Aorta (tissue), 5 donors: ENCODE data around the gene STK39. TPM values are rescaled to one million over a fixed set of nuclear protein-coding genes. Genes with fewer than 3 reads are reported as not detected.

Experiments used
- ATAC-seq: fragments of 200-7000 bp; cut with Tn5 transposase; one replicate; pipeline ENCODE4 v1.9.1; 2022; ENCODE audit warnings: moderate library complexity; ENCODE audit not compliant: low FRiP score
- DNase-seq, 2 donors: peaks; one replicate each; pipeline ENCODE4 v3.0.0-alpha.2; 2020
- H3K27ac ChIP-seq, 2 donors: one replicate each; pipeline ENCODE4 v1.5.1; 2013; ENCODE audit warnings: low read length in 2 of 2, mild to moderate bottlenecking in 2 of 2, moderate library complexity in 2 of 2, control low read depth in 1 of 2, inconsistent platforms in 1 of 2, low read depth in 1 of 2
- H3K27me3 ChIP-seq, 2 donors: one replicate each; pipeline ENCODE4 v1.6.1; 2013; ENCODE audit warnings: control low read depth in 1 of 2, low read length in 1 of 2, mild to moderate bottlenecking in 1 of 2, moderate library complexity in 1 of 2; ENCODE audit not compliant: insufficient read depth in 2 of 2, control insufficient read depth in 1 of 2
- H3K36me3 ChIP-seq, 2 donors: one replicate each; pipeline ENCODE4 v1.6.1; 2013; ENCODE audit warnings: control low read depth in 1 of 2, low read length in 1 of 2, mild to moderate bottlenecking in 1 of 2; ENCODE audit not compliant: insufficient read depth in 2 of 2, control insufficient read depth in 1 of 2
- H3K4me1 ChIP-seq, 2 donors: one replicate each; pipeline ENCODE4 v1.6.1; 2013; ENCODE audit warnings: low read length in 2 of 2, control low read depth in 1 of 2, mild to moderate bottlenecking in 1 of 2, moderate library complexity in 1 of 2; ENCODE audit not compliant: insufficient read depth in 2 of 2, control insufficient read depth in 1 of 2
- H3K4me3 ChIP-seq, 2 donors: one replicate each; pipeline ENCODE4 v1.5.1; 2013; ENCODE audit warnings: low read length in 2 of 2, control low read depth in 1 of 2, mild to moderate bottlenecking in 1 of 2
- H3K9me3 ChIP-seq: one replicate; pipeline ENCODE4 v1.6.1; 2013; ENCODE audit warnings: mild to moderate bottlenecking, low read length; ENCODE audit not compliant: control insufficient read depth
- WGBS, 2 donors: extraction: QIAGEN DNeasy Blood & Tissue Kit; methylation state at CpG; one replicate each; pipeline ENCODE4 v1.1.7; 2013; 5-methylcytosine and 5-hydroxymethylcytosine counted together
- intact Hi-C, 2 donors: fragments of 100-400 bp; cut with DNase I; formaldehyde crosslinking; loops; one replicate each; pipeline versions ENCODE4 v1.14.2 to v1.15.0; 2022
- polyA plus RNA-seq, 2 donors: library from polyadenylated mRNA; stranded (reverse); fragments of 200-250 nt; gene quantifications; one replicate each; pipeline ENCODE4 v1.2.3, GENCODE V29; 2013
- total RNA-seq, 2 donors: library from RNA; stranded (reverse); fragmentation: NEBNext Ultra II Directional; extraction: Animal tissue kit (Norgen Biotek cat#: 25700); gene quantifications; one replicate each; pipeline ENCODE4 v1.2.1, GENCODE V29; 2021
- donor health status: healthy with polysubstance abuse.
- donor health status: Bipolar disorder and iron deficiency.
- donor health status: DM: no; HTN: no; CAD: no.
- donor health status: DM: no; HTN: no; CAD: no.
- donor health status: DM: yes; HTN: yes; CAD: no.

Gene STK39
- total and polyA plus RNA-seq, 4 donors: 7.1 to 17.7 (median 14.4) TPM

DNA sequence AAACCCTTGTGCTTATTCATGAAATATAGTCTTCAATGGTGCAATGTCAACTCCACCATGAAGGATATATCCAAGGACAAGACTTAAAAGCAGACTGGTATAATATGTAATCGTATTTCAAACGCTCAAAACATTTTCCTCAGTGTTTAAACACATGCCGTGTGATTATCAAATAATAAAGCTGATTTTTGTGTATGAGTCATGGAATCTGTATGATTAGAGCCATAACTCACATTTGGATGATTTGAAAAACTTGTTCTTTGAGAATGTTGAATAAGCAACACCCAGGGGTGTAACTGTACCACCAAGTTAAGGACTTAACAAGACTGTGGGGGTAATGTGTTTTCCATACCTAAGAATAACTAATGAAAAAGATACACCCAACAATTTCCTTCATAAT, 215.3 kb downstream of the STK39 start:
- H3K27ac ChIP-seq: no peak overlapping the region
- no peaks in the 10 kb centered on the region for H3K9me3 ChIP-seq
- H3K27me3 ChIP-seq: no peaks in the 10 kb centered on the region
- intact Hi-C loops: no loop called here
- DNase-seq: no peak
- no peak overlapping the region for H3K4me3 ChIP-seq
- WGBS, 2 donors: 76 to 86% methylated on average over 3 of the region's 3 CpGs
- peaks cover 0 to 5% of the 10 kb centered on the region in 2 donors for H3K4me1 ChIP-seq
- peaks cover 0 to 2% of the 10 kb centered on the region in 2 donors for H3K36me3 ChIP-seq
- ATAC-seq: no peak

DNA sequence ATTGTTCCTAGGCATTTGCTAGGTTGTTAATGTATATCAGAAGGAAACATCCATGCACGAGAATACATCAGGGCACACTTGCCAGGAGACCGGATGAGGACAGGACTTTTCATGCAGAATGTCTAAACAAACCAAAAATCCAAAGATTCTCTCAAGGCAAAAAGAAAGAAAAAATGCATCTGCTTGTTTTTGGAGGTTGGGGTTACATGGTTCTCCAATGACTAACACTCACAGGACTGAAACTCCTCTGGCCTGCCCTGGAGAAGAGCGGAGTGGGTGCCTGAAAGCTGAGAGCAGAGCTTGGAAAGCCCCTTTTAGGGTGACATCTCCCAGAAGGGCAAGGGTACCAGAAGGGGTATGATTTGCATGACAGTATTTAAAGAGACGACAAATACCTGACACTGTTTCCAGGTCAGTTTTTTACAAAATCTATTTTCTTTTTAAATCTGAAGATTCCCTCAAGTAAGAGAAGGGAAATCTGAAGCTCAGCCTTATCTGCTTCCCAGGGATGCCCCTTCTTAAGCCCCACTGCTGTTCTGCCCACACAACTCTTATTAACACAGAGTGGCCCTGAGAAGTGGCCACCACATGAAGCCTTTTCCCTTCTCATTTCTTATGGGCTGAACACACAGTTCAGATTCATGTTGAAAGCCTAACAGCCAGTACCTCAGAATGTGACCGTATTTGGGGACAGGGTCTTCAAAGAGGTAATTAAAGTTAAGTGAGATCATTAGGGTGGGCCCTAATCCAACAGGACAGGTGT, 216.4 kb downstream of the STK39 start:
- ATAC-seq: no peak
- Histone ChIP-seq H3K27me3 (no peaks in the 10 kb centered on the region), H3K27ac (peak overlapping the region in 1 of 2 donors; percentile 44), H3K4me1 (peaks cover 0 to 5% of the 10 kb centered on the region in 2 donors), H3K4me3 (no peak overlapping the region), H3K36me3 (peaks cover 0 to 2% of the 10 kb centered on the region in 2 donors), H3K9me3 (no peaks in the 10 kb centered on the region)
- intact Hi-C loops: no loop called here
- DNase-seq: no peak
- 66 to 67% methylated on average over 5 of the region's 5 CpGs for WGBS, 2 donors

DNA sequence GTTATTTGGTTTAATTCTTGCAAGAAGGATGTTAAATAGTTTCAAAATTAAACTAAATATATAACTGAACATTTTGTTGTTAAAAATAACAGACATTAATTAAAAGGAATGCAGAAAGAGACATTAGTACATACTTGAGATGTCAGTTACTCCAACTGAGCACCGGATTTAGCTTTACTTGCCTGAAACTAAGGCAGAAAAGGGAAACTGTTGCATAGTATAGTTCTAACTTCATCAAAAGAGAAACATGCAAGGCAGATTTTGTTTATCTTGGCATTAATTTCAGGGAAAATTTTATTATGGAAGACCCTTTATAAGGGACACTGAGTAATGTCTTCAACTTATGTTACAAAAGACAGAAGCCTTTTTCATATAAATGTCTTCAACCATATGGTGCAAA, 218.3 kb downstream of the STK39 start:
- Histone ChIP-seq H3K9me3 (no peaks in the 10 kb centered on the region), H3K36me3 (peaks cover 0 to 4% of the 10 kb centered on the region in 2 donors), H3K27ac (no peak overlapping the region), H3K4me1 (peaks cover 0 to 5% of the 10 kb centered on the region in 2 donors), H3K4me3 (no peak overlapping the region), H3K27me3 (no peaks in the 10 kb centered on the region)
- DNase-seq (no peak), ATAC-seq (no peak)
- WGBS, 2 donors: 3 to 12% methylated on average over 1 of the region's 1 CpG
- intact Hi-C loops: no loop called here

DNA sequence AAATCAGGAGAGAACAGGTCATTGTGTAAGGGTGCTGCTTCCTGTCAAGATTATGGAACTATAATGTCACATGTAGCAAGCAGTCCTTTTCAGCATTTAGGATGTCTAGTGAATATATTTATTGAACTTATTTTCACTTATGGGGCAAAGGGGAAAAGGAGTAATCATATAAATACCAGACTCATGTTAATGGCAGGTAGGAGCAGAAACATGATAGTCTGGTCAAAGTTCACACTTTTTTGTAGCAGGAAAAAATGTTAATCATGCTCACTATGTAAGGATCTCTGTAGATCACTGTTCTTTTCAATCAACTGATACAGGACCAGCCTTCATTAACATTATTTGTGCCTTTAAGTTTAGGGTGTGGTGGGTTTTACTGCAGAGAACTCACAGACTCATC, 219.0 kb downstream of the STK39 start:
- peaks cover 0 to 5% of the 10 kb centered on the region in 2 donors for H3K4me1 ChIP-seq
- ATAC-seq: no peak
- intact Hi-C loops: no loop called here

DNA sequence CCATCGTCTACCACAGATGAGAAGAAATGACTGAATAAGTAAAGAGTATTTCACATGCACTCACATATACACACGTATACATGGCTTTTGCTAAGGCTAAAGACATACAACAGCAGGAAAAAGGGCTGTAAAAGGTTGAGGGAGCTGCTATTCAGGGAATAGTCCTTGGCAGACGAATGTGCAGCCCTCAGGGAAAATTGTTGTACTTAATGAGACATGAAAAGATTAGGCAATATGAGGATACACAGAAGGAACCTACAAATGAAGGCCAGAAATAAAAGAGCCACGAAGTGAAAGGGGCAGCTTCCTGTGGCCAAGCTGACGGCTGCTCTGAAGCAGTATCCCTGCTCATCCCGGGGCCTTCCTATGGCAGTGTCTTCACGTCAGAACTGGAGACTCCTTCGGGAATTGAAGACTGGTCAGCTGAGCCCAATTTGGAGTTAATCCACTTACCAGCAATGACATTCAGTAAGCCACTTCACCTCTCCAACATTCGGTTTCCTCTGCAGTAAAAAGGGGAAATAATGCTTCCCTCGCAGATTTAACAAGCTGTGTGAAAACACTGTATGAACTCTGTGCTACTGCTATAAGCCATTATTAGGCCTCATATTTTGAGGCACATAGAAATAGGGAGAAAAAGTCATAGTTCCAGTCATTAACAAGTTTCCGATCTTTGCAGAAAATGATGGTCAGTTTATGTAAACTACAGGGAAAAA, 221.8 kb downstream of the STK39 start:
- Histone ChIP-seq H3K27me3 (no peaks in the 10 kb centered on the region), H3K27ac (no peak overlapping the region), H3K9me3 (no peaks in the 10 kb centered on the region), H3K36me3 (peaks cover 0 to 4% of the 10 kb centered on the region in 2 donors), H3K4me3 (no peak overlapping the region), H3K4me1 (no peaks in the 10 kb centered on the region)
- ATAC-seq (no peak), DNase-seq (no peak)
- intact Hi-C loops: no loop called here
- WGBS, 2 donors: 86 to 88% methylated on average over 11 of the region's 11 CpGs

More for the DNA sequence above, 219.0 kb downstream of the STK39 start:
- no peaks in the 10 kb centered on the region for H3K27me3 ChIP-seq
- no peak overlapping the region for H3K4me3 ChIP-seq
- H3K9me3 ChIP-seq: no peaks in the 10 kb centered on the region
- H3K27ac ChIP-seq: no peak overlapping the region
- H3K36me3 ChIP-seq: peaks cover 0 to 4% of the 10 kb centered on the region in 2 donors
- no peak for DNase-seq

DNA sequence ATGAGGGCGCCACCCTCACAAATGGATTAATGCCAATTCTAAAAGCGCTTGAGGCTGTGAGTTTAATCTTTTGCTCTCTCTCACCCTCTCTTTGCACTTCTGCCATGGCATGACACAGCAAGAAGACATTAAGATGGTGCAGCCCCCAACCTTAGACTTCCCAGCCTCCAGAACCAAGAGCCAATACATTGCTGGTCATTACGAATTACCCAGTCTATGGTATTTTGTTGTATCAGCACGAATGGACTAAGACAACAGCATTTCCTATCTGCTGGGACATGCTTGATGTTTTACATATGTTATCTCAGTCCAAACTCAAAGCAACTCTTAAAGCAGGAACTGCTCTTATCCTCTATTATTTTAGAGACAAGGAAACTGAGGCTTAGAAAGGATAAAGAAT, 222.9 kb downstream of the STK39 start:
- no peak for ATAC-seq
- H3K4me3 ChIP-seq: no peak overlapping the region
- H3K9me3 ChIP-seq: no peaks in the 10 kb centered on the region
- DNase-seq: no peak
- WGBS, 2 donors: 86% methylated on average over 4 of the region's 4 CpGs
- intact Hi-C loops: no loop called here
- no peaks in the 10 kb centered on the region for H3K4me1 ChIP-seq
- H3K27me3 ChIP-seq: no peaks in the 10 kb centered on the region
- H3K27ac ChIP-seq: no peak overlapping the region
- peaks cover 0 to 4% of the 10 kb centered on the region in 2 donors for H3K36me3 ChIP-seq

DNA sequence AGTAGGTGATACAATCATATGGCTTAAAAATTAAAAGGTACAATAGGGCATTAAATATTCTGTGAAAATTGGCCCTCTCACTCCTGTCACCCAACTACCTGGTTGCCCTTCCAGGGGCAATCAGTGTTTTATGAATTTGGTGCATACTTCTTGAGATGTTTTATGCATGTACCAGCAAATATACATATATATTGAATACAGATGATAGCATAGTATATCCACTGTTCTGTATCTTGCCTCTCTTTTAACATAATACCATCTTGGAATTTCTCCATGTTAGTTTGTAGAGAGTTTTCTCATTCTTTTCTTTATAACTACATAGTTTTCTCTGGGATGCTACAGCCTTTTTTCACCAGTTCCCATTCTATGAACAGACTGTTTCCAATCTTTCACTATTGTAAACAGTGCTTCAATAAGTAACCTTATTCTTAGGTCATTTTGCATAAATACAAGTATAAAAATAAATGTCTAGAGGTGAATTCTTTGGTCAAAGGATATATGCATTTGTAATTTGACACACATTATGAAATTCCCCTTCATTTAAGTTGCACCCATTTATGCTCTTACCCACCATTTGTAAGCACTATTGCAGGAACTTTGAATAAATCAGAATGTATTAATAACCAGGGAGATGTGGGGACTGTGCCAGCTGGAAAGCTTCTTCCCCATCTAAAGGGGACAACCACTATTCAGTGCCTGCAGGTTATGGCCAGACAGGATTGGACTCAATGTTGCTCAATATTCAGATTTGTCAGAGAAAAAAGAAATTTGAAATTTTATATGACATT, 225.4 kb downstream of the STK39 start:
- no peak overlapping the region for H3K27ac ChIP-seq
- no peak for ATAC-seq
- H3K9me3 ChIP-seq: no peaks in the 10 kb centered on the region
- no peaks in the 10 kb centered on the region for H3K27me3 ChIP-seq
- intact Hi-C loops: no loop called here
- DNase-seq: no peak
- H3K4me3 ChIP-seq: no peak overlapping the region
- no peaks in the 10 kb centered on the region for H3K4me1 ChIP-seq
- H3K36me3 ChIP-seq: peaks cover 0 to 4% of the 10 kb centered on the region in 2 donors

DNA sequence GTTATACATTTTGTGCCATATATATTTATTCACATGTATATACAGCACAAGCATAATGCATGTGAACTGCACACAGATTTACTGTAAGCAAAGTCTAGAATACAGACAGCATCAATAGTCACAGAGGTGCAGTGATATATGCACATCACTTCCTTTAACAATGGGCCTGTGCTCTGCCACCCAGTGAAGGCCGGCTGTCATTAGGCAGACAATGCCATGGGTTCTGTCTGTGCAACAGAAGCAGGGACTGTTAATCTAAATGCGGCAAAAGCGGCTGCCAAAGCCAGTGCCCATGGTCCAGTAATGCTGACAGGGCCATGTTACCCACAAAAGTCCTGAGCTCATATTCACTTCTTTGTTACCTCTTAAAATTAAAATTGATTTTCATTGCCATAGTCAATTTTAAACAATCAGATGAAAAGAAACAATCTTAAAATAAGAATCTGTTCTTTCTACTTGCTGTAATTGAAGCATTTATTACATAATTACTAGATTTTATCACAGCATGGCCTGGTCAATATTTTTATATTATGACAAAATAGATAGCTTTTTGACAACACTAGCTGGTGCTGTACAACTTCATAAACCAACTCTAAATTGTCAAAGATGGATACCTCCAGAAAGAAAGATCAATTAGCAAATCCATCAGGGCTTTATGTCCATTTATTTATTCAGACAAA, 232.0 kb downstream of the STK39 start:
- Histone ChIP-seq H3K36me3 (peaks cover 0 to 2% of the 10 kb centered on the region in 2 donors), H3K4me1 (no peaks in the 10 kb centered on the region), H3K27ac (no peak overlapping the region), H3K9me3 (no peaks in the 10 kb centered on the region), H3K27me3 (no peaks in the 10 kb centered on the region), H3K4me3 (no peak overlapping the region)
- DNase-seq (no peak), ATAC-seq (no peak)
- intact Hi-C loops: no loop called here
- 94 to 95% methylated on average over 3 of the region's 3 CpGs for WGBS, 2 donors
